SK-N-MC (cell line): Measurements from ENCODE around the gene SH3PXD2A.

Experiments used
- DNase-seq: peaks from one replicate; pipeline ENCODE4 v3.0.0-alpha.2; 2011; ENCODE audit warnings: low read depth, low spot score
- H3K27ac ChIP-seq: fragments of 200-600 bp; sonication (generic); 2 replicates; pipeline ENCODE4 v1.5.1; 2016; ENCODE audit warnings: mixed run types
- H3K36me3 ChIP-seq: fragments of 200-600 bp; sonication (generic); 2 replicates; pipeline ENCODE4 v1.6.1; 2017; ENCODE audit warnings: antibody characterized with exemption, low read length, mixed read lengths; ENCODE audit not compliant: insufficient read depth
- H3K4me3 ChIP-seq: fragments of 200-600 bp; sonication (generic); 2 replicates; pipeline ENCODE4 v1.5.1; 2016
- H3K9ac ChIP-seq: fragments of 200-600 bp; sonication (generic); 2 replicates; pipeline ENCODE4 v1.8.0; 2017; ENCODE audit warnings: mixed run types, mixed read lengths; ENCODE audit not compliant: insufficient read length
- H3K9me3 ChIP-seq: fragments of 200-600 bp; sonication (generic); 2 replicates; pipeline ENCODE4 v1.6.1; 2017; ENCODE audit warnings: low read depth, mild to moderate bottlenecking, antibody characterized with exemption, low read length, moderate library complexity, mixed read lengths
- EZH2 ChIP-seq: fragments of 200-600 bp; sonication (generic); IDR thresholded peaks from one replicate; pipeline ENCODE4 v1.6.1; 2017; ENCODE audit warnings: antibody characterized with exemption
- FOXP2 ChIP-seq: optimal IDR thresholded peaks from 2 replicates; pipeline ENCODE3; 2011; ENCODE audit warnings: mild to moderate bottlenecking, moderate library complexity; ENCODE audit not compliant: insufficient read depth; ENCODE audit errors: extremely low read length, control extremely low read depth
- POLR2AphosphoS5 ChIP-seq: IDR thresholded peaks from 2 replicates; pipeline ENCODE4 v1.6.1; 2012; ENCODE audit warnings: mild to moderate bottlenecking, low read depth, low read length, borderline replicate concordance

SH3PXD2A gene

GRCh38 chr10:103747193-103747865, 108.0 kb downstream of the SH3PXD2A start:
- DNase-seq: no peak
- Histone ChIP-seq H3K9ac (no peak overlapping the region), H3K4me3 (no peak overlapping the region), H3K36me3 (no peaks in the 10 kb centered on the region), H3K9me3 (no peaks in the 10 kb centered on the region), H3K27ac (no peak overlapping the region)
- TF ChIP-seq FOXP2 (no peak), EZH2 (no peak), POLR2AphosphoS5 (no peak)

DNA sequence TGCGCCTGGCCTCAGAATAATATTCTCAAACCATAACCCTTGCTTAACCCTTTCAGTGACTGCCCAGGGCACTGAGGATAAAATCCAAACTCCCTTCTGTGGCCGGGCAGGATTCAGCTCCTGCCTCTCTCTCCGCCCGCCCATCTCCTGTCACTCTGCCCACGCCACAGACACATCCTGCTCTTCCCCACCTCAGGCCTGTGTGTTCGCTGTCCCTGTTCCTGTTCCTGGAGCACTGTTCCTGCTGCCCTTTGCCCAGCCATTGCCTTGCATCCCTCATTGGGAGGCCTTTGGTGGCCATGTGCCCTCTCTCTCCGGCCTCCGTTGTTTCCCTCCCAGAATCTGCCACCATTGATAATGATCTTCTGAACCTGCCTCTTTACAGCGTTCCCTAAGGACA, 108.8 kb downstream of the SH3PXD2A start:
- DNase-seq: no peak
- no peak overlapping the region for H3K27ac ChIP-seq
- no peaks in the 10 kb centered on the region for H3K9me3 ChIP-seq
- H3K4me3 ChIP-seq: no peak overlapping the region
- TF ChIP-seq FOXP2 (no peak), EZH2 (no peak), POLR2AphosphoS5 (no peak)
- H3K9ac ChIP-seq: no peak overlapping the region
- no peaks in the 10 kb centered on the region for H3K36me3 ChIP-seq

DNA sequence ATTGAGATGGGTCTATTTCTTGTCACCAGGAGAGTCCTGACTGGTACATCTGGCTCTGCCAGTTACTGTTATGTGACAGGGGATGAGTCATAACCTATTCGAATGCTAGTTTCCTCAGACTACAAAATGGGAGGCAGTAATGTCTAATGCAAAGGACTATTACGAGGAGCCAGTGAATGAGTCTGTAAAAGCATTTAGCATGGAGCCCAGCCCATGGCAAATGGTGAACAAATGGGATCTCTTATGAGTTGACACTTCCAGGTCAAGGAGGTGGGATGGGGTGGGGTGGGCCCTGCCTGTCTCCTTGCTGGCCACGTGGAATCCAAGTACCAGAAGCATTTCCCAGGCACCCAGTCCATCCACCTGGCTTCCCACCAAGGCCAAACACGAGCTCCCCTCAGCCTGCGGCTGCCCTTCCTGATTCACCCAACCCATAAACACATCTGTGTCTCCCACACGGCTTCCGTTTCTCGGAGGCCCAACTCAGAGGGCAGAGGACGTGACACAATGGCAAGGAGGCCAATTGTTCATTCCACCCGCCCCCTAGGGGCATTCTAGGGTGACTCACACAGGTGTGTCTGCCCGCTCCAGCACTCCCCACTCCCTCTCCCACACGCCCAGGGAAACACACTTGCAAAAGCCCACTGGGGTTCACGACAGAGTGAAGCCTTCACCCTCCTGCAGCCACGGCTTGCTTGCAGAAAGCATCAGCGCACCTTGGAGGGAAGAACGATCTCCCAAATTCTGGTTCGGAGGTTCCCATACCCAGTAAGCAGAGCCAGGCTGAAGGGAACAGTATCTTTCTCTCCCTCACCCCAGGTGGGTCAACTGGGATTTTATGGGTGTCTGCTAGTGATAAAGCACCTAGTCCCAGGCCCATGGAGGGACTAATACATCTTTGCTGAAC, 109.8 kb downstream of the SH3PXD2A start:
- no peak overlapping the region for H3K4me3 ChIP-seq
- no peak overlapping the region for H3K27ac ChIP-seq
- TF ChIP-seq EZH2: no peak
- TF ChIP-seq POLR2AphosphoS5: no peak
- TF ChIP-seq FOXP2: no peak

DNA sequence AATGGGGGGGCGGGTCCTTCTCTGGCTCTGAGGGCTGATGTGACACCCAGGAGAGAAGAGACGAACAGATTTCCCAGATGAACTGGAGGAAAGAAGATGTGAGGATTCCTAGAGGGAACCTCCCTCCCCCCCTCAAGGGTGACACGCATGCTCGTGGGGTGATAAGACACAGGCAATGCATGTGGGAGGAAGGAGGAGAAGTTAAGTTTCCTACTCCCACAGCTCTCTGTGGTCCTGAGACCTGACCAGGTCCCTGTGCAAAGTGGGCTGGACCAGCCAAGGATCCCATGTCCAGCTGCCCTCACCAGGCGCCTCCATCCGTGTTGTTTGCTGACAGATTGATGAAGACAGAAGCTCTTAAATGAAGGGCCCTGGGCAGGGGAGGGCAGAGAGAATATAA, 112.6 kb downstream of the SH3PXD2A start:
- H3K4me3 ChIP-seq: no peak overlapping the region
- no peaks in the 10 kb centered on the region for H3K9me3 ChIP-seq
- H3K27ac ChIP-seq: no peak overlapping the region
- DNase-seq: no peak
- no peak overlapping the region for H3K9ac ChIP-seq
- TF ChIP-seq FOXP2: no peak
- no peak for TF ChIP-seq POLR2AphosphoS5
- no peak for TF ChIP-seq EZH2
- H3K36me3 ChIP-seq: no peaks in the 10 kb centered on the region

More for the DNA sequence above, 109.8 kb downstream of the SH3PXD2A start:
- Histone ChIP-seq H3K36me3 (no peaks in the 10 kb centered on the region), H3K9ac (no peak overlapping the region), H3K9me3 (no peaks in the 10 kb centered on the region)
- DNase-seq: no peak

DNA sequence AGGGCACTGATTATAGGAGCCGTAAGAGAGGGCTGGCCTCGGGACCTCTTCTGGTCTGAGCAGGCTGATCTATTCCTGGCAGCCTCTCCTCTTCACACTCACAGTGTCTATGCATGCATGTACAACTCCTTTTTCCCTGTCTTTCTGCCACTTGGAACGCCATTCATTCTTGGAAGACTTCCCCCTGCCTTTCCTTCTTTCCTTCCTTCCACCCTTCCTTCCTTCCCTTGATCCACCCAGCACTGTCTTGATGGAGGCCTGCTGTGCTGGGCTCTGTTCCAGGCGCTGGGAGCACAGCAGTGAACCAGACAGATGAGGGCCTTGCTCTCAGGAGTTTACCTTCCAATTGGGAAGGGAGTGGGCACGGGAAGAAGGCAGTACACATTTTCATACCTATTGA, 114.8 kb downstream of the SH3PXD2A start:
- H3K36me3 ChIP-seq: no peaks in the 10 kb centered on the region; the same call in 1 of the 2 replicates

DNA sequence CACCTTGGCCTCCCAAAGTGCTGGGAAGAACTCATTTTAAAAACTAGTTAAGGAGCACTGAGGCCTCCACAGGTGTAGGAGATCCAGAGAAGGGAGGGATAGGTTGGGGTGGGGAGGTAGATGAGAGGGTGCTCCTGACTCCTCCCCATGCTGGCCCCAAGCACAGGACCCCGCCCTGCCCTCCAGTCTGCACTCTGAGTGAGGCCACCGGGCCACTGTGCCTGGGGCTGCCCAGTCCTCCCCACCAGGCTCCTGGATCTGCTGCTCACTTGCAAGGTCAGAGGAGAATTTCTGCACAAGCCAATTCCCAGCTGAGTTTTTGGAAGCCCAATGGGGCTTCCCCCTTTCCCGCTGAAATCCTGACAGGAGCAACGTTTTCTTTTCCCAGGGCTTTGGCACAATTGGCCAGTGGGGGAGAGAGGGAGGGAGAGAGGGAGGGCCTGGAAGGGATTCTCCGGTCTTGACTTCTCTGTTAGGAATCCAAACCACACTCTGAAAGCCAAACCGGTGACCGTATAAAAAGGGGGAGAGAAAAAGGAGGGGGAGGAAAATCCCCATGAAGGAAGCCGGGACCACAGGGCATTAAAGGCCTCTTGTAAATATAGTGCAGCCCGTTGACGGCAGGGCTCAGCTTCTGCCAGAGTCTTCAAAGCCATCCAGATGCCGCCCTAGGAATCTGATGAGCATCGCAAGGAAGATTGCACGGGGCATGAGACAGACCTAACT, 116.2 kb downstream of the SH3PXD2A start:
- TF ChIP-seq FOXP2: no peak
- no peak for TF ChIP-seq EZH2
- no peak for TF ChIP-seq POLR2AphosphoS5
- Histone ChIP-seq H3K9me3 (no peaks in the 10 kb centered on the region), H3K9ac (no peak overlapping the region), H3K27ac (no peak overlapping the region), H3K4me3 (no peak overlapping the region), H3K36me3 (no peaks in the 10 kb centered on the region; the same call in 1 of the 2 replicates)
- no peak for DNase-seq

More for the DNA sequence above, 114.8 kb downstream of the SH3PXD2A start:
- no peak for TF ChIP-seq EZH2
- TF ChIP-seq POLR2AphosphoS5: no peak
- no peak for TF ChIP-seq FOXP2
- no peak for DNase-seq
- no peaks in the 10 kb centered on the region for H3K9me3 ChIP-seq
- H3K4me3 ChIP-seq: no peak overlapping the region
- no peak overlapping the region for H3K9ac ChIP-seq
- no peak overlapping the region for H3K27ac ChIP-seq

- no peak for TF ChIP-seq FOXP2
- H3K9me3 ChIP-seq: no peaks in the 10 kb centered on the region
- no peak overlapping the region for H3K4me3 ChIP-seq
- no peak overlapping the region for H3K9ac ChIP-seq
- no peak overlapping the region for H3K27ac ChIP-seq
- DNase-seq: no peak
- H3K36me3 ChIP-seq: no peaks in the 10 kb centered on the region; the same call in 1 of the 2 replicates
Measured at GRCh38 chr10:103737735-103738367, 117.5 kb downstream of the SH3PXD2A start.
